Measurements from ENCODE around the gene ARID1B.

The ARID1B gene

DNA sequence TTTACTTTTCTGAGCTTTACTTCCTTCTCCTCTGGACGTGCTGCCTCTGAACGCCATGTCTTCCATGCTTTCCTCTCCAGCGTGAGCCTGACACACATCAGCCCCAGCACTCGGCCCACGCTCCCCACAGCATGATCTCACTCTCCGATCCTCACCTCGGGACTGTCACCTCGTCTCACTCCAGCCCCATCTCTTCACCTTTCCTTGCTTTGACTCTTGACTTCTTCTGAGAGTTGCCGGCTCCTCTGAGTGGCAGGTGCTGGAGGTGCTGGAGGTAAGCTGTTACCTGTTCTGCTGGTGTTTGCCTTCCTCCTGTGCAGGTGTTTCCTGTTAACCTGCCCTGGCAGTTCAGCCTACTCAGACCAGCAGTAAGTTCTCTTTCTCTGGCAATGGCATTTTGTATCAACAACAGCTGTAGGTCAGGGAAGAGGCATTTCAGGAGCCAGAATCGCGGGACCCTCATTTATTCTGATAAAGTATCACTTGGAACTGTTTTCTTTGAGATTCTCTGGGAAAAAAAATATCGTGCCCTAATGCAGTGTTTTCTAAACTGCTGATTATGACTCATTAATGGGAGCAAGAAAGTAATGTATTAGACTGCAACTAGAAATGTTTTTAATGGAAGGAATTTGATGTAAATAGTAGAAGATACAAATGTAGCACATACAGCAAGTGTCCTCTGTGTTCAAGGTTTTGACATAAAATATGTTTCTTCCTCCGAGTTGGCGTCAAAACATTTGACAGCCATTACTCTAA lies 106.5 kb downstream of the ARID1B start:
- DNase-seq: no peak

DNA sequence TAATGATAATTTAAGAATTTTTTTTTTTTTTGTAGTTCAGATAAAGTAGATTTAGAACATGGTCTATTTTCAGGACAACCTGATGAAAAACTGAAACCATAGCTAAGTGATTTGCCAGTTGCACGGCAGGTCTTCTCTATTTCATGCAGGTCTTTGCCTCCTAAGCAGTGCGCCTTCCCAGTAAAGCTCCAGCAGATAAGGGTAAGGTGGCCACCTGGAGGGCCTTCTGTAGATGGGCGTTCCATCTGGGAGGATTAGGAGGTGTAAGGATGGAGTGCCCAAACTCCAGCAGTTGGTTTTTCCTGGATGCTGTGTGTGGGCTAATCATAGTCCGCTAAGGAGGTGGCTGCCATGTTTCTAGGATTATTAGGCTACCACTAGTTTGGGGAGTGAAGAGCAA lies 107.1 kb downstream of the ARID1B start:
- peak; percentile 85 for DNase-seq

DNA sequence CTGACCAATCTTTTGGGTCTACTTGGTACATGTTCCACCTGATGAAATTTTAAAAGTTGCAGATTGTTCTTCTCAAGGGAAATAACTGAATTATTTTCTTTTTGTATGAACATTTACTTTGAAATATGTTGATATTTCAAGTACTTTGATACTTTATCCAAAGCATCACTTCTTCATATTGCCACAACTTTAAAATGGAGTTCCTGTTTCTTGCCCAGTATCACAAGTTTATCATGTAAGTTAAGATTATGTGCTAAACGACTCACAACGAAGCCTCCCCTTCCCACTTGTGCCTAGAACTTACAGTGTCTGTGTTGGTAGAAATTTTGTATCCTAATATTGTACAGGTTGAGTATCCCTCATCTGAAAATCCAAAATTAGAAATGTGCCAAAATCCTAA lies 108.4 kb downstream of the ARID1B start:
- DNase-seq: no peak

DNA sequence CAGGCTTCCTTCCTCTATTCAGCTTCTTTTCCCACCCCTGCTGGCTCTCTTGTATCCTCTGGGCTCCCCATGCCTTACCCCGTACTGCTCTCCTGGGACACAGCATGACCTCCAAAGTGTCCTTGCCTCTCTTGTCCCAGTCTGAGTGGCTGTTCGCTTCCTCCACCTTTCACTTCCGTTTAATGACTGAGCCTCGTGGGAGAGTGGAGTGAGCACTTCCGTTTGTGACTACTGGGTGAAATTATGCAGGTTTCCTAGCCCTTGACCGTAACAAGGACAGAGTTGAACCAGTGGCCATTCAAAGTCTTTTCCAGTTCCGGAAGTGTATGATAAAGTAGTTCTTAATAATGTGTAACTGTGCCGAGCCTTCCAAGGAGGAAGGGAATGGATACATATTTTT lies 109.2 kb downstream of the ARID1B start:
- DNase-seq: no peak

DNA sequence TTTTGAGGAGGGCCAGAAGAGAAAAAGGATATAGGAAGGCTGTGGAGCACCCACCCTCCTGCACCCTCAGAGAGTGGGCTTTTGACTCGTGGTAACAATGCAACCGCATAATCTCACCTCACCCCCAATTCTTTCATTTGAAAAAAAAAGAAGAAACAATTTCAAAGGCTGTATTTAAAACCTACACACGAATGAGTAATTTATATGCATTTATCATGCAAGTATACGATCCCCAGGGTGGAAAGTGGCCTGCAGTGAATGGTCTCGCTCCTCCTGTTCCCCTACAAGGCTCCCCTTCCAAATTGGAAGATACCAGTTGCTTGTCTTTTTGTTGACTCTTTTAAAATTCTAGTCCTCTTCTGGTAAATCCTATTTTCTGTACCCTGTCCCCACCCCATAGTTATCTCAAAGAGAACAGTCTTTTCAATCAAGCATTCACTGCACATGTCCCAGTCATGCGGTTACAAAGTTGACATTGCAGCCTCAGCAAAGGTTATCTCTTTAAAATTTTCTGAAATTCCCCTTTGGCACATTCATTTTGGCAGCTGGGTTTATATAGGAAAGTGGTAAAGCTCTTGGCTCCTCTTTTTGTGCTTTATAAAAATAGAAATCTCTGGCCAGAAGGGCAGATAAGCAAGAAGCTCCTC lies 110.6 kb downstream of the ARID1B start:
- no peak for DNase-seq

DNA sequence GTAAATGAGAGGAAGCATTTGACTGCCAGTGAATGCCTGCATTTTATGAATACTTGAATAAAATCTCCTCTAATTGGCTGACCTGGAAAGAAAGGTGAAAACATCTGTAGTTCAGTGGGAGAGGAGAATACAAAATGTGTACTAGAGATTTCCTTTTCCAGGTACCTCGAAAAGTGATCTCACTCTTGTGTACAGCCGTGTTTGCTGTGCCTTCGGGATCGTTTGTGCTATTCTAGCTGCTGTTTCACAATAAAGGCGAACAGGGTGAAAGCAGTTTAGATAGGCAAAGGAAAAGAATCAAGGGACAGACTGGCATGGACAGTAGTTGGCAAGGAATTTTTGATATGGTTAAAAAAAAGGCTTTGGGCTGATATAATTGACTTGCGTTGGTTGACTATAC lies 112.3 kb downstream of the ARID1B start:
- no peak for DNase-seq

DNA sequence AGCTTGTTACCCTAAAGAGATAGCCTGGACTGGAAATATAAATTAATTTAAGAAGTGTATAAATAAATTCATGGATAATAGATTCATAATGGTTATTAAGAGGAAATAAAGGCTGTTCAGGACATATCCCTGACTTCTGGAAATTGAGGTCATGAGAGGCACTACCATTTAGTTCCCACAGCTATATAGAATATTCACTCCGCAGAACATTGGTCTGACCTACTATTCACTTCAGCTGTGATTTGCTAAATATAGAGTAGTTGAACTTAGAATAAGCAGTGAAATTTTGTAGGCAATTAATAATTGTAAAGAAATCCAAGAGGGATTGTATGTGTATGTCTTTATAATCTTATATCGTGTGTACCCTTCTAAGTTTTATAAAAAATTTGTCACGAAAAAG lies 112.8 kb downstream of the ARID1B start:
- no peak for DNase-seq

DNA sequence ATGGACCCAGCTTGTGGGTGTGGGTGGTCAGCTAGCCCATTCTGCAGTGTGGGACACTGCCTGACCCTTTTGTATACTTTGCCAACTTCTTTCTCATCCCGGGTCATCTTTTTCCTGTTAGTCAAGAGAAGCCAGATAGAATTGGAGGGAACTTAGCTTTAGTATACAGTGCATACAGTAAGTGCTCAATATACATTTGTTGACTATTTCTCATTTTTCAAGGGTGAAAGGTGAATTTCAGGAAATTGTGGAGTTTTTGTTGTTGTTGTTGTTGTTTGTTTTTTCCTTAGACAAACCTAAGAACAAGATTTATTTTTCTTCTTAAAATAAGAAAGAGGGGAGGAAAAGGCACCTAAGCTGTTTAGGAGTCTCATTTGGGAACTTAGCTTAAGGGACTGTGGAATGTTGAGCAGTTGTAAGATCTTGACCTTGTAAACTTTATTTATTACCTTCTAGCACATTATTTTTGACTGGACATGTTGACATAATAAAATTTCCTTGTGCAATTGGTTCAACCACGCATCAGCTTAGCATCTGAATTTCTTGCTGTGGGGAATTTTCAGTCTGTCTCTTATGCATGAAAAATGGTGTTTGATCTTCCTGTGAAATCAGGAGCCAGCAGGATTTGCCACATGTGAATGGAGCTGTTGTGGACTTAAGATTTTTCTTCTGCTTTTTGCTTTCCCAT lies 113.6 kb downstream of the ARID1B start:
- DNase-seq: no peak

DNA sequence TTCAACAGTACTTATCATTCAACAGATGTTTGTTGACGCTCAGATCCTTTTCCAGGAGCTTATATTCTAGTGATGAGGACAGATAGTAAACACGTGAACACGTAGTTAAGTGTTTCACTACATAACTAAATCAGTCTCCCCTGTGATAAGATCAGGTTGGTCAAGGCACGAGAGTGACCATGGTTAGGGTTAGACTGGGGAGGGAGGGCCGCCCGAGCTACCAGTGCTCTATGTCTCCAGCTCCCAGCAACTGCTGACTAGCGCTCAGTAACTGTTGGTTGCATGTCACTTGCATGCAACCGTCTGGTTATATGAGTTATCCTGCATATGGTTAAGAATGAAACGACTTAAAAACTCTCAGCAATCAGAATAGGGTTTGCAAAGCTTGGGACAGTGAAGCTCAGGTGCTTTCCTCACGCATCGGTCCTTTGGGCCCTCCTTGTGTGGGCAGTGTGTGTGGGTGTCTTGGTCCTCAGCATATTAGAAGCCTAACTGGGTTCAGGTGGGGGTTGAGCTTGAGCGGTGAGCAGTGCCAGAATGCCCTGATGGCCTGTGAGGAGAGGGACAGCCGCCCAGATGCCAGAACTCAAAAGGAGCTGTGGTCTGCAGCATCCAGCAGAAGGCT lies 120.8 kb downstream of the ARID1B start:
- DNase-seq: no peak

DNA sequence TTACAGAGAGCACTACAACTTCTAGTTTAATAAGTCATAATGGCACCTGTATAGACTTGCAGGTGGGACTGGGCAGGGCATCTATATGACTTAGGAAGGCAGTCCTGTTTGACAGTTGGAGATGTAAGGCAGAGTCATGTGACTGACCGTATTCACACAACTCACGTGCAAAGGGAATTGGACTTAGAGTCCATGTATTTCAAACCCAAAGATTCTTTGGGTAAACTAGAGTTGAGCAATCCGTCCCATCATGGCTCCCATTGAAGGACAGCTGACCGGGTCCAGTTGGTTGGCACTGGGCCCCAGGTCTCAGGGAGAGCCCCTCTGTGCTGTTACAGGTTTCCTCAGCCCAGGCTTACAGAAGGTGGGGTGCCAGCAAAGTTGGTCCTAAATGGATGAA lies 121.9 kb downstream of the ARID1B start:
- no peak for DNase-seq

DNA sequence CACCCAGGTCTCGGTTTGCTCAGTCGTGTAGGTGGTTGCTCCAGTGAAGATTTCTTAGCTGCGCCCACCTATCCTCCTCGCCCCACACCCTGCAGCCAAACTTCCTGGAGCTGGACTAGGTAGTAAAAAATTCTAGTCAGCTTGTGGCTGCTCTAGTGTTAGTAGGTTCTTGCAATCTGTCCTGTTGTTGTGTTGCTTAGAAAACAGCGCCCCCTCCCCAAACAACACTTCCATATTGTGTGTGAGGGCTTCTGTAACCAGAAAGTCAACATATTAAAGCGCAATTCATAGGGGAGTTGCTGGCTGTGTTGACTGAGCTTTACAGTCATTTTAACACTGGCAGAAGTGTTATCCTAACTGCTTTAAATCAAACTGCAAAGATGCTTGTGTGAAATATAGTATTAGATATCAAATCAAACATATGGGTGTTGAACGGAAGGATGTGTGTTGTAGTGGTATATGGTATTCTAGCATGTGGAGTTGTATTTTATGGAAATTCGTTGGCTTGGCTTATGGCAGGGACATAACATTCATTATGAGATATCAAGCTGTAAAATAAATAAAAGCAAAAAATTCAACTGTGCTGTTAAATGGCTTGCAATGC lies 122.5 kb downstream of the ARID1B start:
- DNase-seq: no peak

DNA sequence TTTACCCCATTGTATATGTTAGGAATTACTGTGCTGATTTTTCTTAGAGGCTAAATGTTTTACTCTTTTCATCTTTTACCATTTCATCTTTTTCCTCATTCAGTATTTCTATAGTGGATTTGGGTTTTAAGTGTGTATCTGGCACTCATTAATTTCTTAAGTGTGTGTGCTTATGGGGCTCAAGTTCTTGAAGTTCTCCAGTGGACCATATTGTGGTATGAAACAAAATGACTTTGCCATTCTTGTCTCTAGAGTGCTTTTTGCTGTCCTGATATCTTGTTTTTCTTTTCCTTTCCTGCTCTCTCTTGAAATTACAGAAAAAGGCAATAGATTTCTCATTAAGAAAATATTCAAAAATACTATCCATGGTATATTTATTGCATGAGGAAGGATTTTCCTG lies 123.1 kb downstream of the ARID1B start:
- no peak for DNase-seq

DNA sequence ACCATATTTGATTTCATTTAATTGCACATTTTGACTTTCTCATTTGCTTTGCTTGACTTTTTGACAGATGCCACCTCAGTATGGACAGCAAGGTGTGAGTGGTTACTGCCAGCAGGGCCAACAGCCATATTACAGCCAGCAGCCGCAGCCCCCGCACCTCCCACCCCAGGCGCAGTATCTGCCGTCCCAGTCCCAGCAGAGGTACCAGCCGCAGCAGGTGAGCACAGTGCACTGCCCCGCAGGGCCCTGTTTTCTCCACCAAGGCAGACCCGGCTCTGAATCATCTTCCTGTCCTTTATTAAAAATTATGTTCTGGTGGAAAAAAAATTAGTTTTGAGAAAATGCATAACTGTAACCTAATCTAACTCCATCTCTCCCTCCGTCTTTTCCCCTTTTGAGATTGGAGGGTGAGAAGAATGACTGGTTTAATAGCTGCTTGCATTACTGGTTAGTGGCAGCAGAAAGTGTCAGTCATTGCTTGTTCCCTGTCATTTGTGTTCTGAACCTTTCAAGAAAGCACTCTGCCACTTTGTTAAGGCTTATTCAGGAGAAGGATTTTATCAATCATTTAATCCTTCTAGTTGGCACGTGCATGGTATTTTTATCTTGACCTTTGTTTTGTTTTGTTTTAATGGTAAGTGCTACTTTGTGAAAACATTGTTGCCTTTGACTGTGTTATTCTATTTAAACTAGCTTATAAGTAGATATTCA lies 124.3 kb downstream of the ARID1B start:
- no peak for DNase-seq

DNA sequence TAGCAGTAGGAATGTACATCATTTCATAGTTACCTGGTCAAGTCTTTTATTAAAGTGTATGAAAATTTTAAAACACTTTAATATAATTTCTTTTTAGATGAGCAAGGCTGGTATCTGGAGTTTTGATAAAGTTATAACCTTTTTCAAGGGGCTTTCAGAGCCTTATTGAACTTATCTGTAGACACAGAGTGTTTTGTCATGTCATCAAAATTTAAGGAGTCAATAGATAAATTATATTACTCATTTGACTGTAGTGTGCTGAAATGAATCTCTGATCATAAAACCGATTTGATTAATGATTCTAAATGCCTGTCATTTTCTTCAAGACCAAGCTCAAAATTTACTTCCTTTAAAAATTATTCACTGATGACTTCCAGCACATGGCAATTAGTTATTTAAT lies 125.6 kb downstream of the ARID1B start:
- DNase-seq: no peak

DNA sequence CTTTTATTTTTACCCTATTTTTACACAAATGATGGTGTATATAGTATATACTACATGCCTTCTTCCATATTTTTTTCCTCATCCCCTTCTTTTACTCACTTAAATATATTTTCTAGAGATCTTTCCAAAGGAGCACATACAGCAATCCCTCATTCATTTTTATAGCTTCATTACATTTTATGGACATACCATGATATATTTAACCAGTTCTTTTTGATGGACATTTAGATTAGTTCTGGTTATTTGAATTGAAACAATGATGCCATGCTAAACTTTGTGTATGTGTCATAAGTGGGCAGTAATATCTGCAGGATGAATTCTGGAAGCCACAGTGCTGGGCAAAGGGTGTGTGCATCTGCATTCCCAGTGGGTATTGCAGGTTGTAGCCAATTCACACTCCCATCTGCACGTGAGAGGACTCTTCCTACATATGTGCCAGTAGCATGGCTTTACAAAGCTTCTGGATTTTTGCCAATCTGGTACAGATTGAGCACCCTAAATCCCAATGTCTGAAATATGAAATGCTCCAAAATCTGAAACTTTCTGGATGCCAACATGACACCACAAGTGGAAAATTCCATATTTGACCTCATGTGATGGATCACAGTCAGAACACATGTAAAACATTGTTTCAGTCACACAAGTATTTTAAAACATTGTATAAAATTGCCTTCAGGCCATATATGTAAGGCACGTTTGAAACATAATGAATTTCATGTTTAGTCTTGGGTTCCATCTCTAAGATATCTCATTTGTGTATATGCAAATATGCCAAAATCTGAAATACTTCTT lies 127.2 kb downstream of the ARID1B start:
- DNase-seq: no peak

DNA sequence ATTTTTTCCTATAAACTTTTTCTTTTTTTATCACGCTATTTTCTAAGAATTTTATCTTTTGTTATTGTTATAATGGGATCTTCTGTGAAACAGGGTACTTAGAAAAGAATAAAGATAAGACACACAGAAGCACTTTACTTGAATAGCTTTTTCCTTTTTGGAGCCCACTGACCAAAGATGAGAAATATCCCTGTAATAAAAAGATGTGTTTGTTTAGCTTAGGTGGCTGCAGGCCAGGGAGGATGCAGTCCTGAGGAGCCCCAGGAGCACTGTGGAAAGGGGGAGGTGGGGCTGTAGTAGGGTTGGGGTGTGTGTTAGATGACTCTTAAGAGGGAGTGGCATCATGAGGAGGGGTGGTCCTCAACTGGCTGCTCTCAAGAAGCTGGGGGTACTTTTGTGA lies 128.6 kb downstream of the ARID1B start:
- no peak for DNase-seq

DNA sequence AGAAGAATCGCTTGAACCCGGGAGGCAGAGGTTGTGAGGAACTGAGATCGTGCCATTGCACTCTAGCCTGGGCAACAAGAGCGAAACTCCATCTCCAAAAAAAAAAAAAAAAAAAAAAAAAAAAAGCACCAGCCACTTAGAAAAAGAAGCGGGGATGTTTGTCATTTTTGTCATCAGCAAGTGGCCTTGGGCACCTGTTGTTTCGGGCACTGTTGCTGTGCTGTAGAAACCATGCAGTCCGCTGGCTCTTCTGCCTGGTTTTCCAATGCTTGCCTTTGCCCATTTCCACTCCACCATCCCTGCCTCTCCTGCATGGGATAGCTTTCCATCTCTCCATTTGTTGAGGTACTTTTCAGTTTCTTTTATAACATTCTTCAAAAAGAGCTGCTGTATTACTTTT lies 129.3 kb downstream of the ARID1B start:
- no peak for DNase-seq

DNA sequence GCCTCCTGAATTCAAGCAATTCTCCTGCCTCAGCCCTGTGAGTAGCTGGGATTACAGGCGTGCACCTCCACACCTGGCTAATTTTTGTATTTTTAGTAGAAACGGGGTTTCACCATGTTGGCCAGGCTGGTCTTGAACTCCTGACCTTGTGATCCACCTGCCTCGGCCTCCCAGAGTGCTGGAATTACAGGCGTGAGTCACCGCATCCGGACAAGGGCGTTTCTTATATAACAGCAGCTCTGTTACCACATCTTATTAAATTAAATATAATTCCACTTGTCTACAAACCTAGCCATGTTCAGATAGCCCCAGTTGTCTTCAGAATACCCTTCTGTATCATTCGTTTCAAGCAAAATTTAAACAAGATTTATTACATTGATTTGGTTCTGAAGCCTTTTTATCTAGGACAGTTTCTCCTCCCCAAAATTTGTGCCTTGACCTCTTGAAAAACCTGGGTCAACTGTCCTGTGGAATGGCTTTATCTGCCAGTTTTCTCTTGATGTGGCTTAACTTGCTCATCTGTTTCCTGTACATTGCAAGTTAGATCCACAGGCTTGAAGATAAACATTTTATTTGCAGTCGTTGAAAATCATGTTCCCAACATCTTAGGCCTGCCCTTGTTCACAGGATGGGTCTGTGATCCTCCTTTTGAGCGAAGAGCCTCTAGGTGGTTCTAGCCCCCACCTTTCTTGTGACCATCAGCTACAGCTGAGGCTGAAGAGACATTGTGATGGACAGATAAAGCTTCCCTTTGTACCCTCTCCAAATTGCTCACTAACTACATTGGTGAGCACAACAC lies 132.2 kb downstream of the ARID1B start:
- DNase-seq: no peak

DNA sequence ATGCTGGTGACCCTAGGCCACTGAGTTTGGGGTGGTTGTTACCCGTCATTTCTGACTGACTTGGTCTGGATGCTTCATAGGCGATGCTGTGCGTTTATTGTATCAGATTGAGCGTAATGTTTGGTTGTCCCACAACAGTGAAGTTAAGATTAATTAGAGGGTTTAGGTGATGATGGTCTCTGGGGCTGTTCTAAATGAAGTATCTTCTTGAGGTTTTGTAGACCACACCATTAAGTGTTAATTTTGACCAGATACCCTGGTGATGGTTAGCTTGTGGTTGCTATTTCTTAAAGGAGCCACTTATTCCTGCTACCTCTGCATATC lies 132.8 kb downstream of the ARID1B start:
- DNase-seq: no peak

DNA sequence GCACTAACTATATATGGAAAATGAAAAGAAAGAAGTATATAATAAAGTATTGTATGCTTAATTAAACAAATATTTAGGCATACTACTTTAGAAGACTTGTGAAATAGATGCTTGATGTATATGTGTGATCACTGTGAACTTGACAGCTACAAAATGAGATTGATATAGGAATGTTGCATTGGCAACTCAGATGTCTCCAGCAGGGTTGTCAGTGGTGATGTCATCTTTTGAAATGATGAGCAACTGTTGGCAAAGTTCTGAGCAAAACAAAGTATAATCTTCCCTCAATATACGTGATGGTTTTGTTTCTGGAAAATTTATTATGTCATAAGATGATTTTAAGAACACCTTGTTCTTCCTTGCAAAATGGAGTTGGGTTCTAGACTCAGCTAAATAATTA lies 133.8 kb downstream of the ARID1B start:
- no peak for DNase-seq

DNA sequence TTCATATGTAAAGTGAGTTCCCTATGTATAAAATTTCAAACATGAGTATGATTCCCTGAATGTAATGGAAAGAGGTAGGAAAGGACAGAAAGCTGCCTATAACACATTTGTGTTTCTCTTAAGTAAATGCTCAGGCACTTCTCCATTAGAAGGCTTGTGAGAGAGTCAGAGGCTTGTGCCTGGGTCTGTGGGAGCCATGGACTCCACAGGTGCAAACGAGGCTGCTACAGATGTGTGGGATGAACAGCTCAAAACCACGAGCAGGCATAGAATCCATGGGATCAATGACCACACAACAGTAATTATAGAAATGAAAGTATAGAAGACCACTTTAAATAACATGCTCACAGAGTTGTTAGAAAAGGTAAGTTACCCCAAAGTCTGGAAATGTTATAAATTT lies 134.4 kb downstream of the ARID1B start:
- DNase-seq: no peak
